HG03378 (cell line): ENCODE data around the gene KAT8.
"Not testable (repeated sequence)": the region's sequence is repeated elsewhere in the genome, so short reads cannot be mapped to it uniquely, and the experiment has no call there.

Experiments used
- ATAC-seq: cut with Tn5 transposase; IDR thresholded peaks from one replicate; pipeline ENCODE4 v1.9.1; 2021; ENCODE audit warnings: mild to moderate bottlenecking, moderate library complexity; ENCODE audit not compliant: unreplicated experiment

The KAT8 gene

GRCh38 chr16:31083556-31083955, 33.9 kb upstream of the KAT8 start:
- no peak for ATAC-seq

- ATAC-seq: no peak
These were observed 33.5 kb upstream of the KAT8 start for GRCh38 chr16:31083981-31084380.

- no peak for ATAC-seq
These were observed 32.7 kb upstream of the KAT8 start for GRCh38 chr16:31084584-31085302.

GRCh38 chr16:31085411-31085810, 32.1 kb upstream of the KAT8 start:
- no peak for ATAC-seq

GRCh38 chr16:31085873-31086628, 31.4 kb upstream of the KAT8 start:
- no peak for ATAC-seq

- ATAC-seq: no peak
These were observed 30.9 kb upstream of the KAT8 start for GRCh38 chr16:31086629-31086906.

- no peak for ATAC-seq
These were observed 30.0 kb upstream of the KAT8 start for GRCh38 chr16:31087481-31087880.

- no peak for ATAC-seq
These were observed 29.5 kb upstream of the KAT8 start for GRCh38 chr16:31087971-31088370.

- no peak for ATAC-seq
These were observed 28.8 kb upstream of the KAT8 start, which contains the start of gene PRSS53 for GRCh38 chr16:31088459-31089183. TSS of gene PRSS53 (minus strand) at chr16:31088943. CDS start at chr16:31088809, 134 bp downstream.

- no peak for ATAC-seq
These were observed 28.3 kb upstream of the KAT8 start for GRCh38 chr16:31089199-31089598.

- no peak for ATAC-seq
These were observed 26.9 kb upstream of the KAT8 start for GRCh38 chr16:31090540-31090939.

- no peak for ATAC-seq
These were observed 25.1 kb upstream of the KAT8 start for GRCh38 chr16:31092330-31092729.

GRCh38 chr16:31093132-31093703, 24.2 kb upstream of the KAT8 start:
- ATAC-seq: no peak

- peak; percentile 5 for ATAC-seq
These were observed 23.4 kb upstream of the KAT8 start for GRCh38 chr16:31094088-31094423.

- ATAC-seq: peak; percentile 78
These were observed 22.9 kb upstream of the KAT8 start, which contains the start of gene VKORC1 for GRCh38 chr16:31094424-31095120. TSS of gene VKORC1 (minus strand) at chr16:31094797. CDS start at chr16:31094729, 68 bp downstream.

GRCh38 chr16:31099860-31100638, 17.4 kb upstream of the KAT8 start:
- ATAC-seq: no peak

GRCh38 chr16:31100876-31101641, 16.4 kb upstream of the KAT8 start:
- ATAC-seq: not testable (repeated sequence)

- ATAC-seq: peak; percentile 46
These were observed 11.7 kb upstream of the KAT8 start for GRCh38 chr16:31105677-31106213.
